HFF-Myc (cell line): ENCODE measurements around the gene GLI3.

ENCODE experiments used
- DNase-seq: peaks from one replicate; pipeline ENCODE4 v3.0.0-alpha.2; 2011; ENCODE audit warnings: low read depth; ENCODE audit errors: extremely low read depth
- H3K4me3 ChIP-seq: replicated peaks from 2 replicates; pipeline ENCODE4 v1.5.1; 2011; ENCODE audit warnings: low read depth, mild to moderate bottlenecking, control low read depth, low read length
- CTCF ChIP-seq: IDR thresholded peaks from 2 replicates; pipeline ENCODE4 v1.5.1; 2012; ENCODE audit warnings: mild to moderate bottlenecking, low read depth, low read length, control low read depth; ENCODE audit errors: missing control alignments

The GLI3 gene

GRCh38 chr7:42055171-42055570, 181.8 kb downstream of the GLI3 start:
- TF ChIP-seq CTCF = no peak
- H3K4me3 ChIP-seq = no peak overlapping the region
- DNase-seq = no peak

- no peak overlapping the region for H3K4me3 ChIP-seq
- DNase-seq = no peak
- no peak for TF ChIP-seq CTCF
These were observed 183.2 kb downstream of the GLI3 start for GRCh38 chr7:42053834-42054233.

GRCh38 chr7:42049761-42050160, 187.2 kb downstream of the GLI3 start:
- TF ChIP-seq CTCF = no peak
- no peak overlapping the region for H3K4me3 ChIP-seq
- DNase-seq = no peak

GRCh38 chr7:42046483-42046882, 190.5 kb downstream of the GLI3 start:
- no peak overlapping the region for H3K4me3 ChIP-seq
- TF ChIP-seq CTCF = no peak
- DNase-seq = no peak

- no peak overlapping the region for H3K4me3 ChIP-seq
- no peak for TF ChIP-seq CTCF
- no peak for DNase-seq
These were observed 191.0 kb downstream of the GLI3 start for GRCh38 chr7:42045961-42046360.

- DNase-seq = no peak
- H3K4me3 ChIP-seq = no peak overlapping the region
- TF ChIP-seq CTCF = no peak
These were observed 197.1 kb downstream of the GLI3 start for GRCh38 chr7:42039921-42040320.

GRCh38 chr7:42035210-42035609, 201.8 kb downstream of the GLI3 start:
- H3K4me3 ChIP-seq = no peak overlapping the region
- no peak for TF ChIP-seq CTCF
- DNase-seq = no peak
